Ascending aorta (tissue), 2 donors: ENCODE measurements around the gene SCAANT1. TPM values are rescaled to one million over a fixed set of nuclear protein-coding genes. Genes with fewer than 3 reads are reported as not detected.

ENCODE experiments used
- DNase-seq, 2 donors: peaks; one replicate each; pipeline ENCODE4 v3.0.0-alpha.2; 2019; ENCODE audit warnings: low spot score in 2 of 2
- H3K27ac ChIP-seq, 2 donors: fragments of 200-600 bp; sonication (generic); one replicate each; pipeline ENCODE4 v1.5.1; 2016 to 2017; ENCODE audit warnings: mild to moderate bottlenecking in 1 of 2
- H3K27me3 ChIP-seq: fragments of 200-600 bp; sonication (generic); one replicate; pipeline ENCODE4 v1.5.1; 2017
- H3K36me3 ChIP-seq, 2 donors: fragments of 200-600 bp; sonication (generic); one replicate each; pipeline ENCODE4 v1.5.1; 2016
- H3K4me1 ChIP-seq, 2 donors: fragments of 200-600 bp; sonication (generic); one replicate each; pipeline ENCODE4 v1.5.1; 2016 to 2017; ENCODE audit warnings: mild to moderate bottlenecking in 1 of 2
- H3K4me3 ChIP-seq, 2 donors: fragments of 200-600 bp; sonication (generic); one replicate each; pipeline ENCODE4 v1.5.1; 2016 to 2017; ENCODE audit warnings: mild to moderate bottlenecking in 1 of 2
- H3K9me3 ChIP-seq, 2 donors: fragments of 200-600 bp; sonication (generic); one replicate each; pipeline ENCODE4 v1.5.1; 2016
- CTCF ChIP-seq, 3 experiments: fragments of 200-600 bp in 2 of 3; fragments of 450-650 bp in 1 of 3; sonication (generic) in 2 of 3; IDR thresholded peaks; one replicate each; pipeline ENCODE4 v1.5.1; 2016 to 2019; ENCODE audit warnings: antibody characterized with exemption in 3 of 3, mild to moderate bottlenecking in 1 of 3, moderate library complexity in 1 of 3
- intact Hi-C: fragments of 100-400 bp; cut with DNase I; formaldehyde crosslinking; loops from one replicate; pipeline ENCODE4 v1.15.1; 2023
- total RNA-seq: library from RNA; depleted of rRNA; stranded (reverse); fragments of >200 nt; gene quantifications from one replicate; pipeline ENCODE4 v1.1.0, GENCODE V29; 2016

SCAANT1 gene
- total RNA-seq, 1 donor from 2014 or later = not detected

DNA sequence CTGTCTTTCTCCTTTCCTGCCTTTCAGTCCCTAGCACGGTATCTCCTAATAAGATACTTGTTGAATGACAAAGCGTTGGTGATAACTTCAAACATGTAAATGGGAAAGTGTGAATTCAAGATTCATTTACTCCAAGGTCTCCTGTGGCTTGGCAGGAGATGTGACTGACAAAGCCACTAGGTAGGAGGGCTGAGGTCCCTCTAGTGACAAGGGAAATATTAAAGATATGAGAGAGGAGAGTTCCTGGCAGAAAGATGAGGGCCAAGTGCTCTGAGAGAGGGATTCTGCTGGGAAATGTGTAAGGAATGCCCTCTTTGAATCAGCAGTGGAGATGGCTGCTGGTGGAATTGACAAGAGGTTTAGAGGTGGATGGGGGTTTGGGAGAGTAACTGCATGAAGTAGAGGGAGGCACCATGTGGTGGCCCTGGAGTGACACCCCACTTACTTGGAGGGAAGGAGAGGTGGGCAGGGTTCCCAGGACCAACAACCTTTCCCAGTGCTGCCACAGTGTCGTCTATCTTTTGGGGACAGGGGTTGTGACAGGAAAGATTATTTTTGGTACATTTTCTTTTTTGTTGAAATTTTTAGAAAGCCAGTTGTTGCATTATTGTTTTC is 43.0 kb upstream of the SCAANT1 start:
- H3K27me3 ChIP-seq = no peaks in the 10 kb centered on the region
- TF ChIP-seq CTCF (IDR thresholded peaks at IDR 0.05) = no peak
- no peak for DNase-seq
- intact Hi-C loops = no loop called here
- H3K4me1 ChIP-seq = peaks cover 0 to 15% of the 10 kb centered on the region in 2 donors
- no peaks in the 10 kb centered on the region for H3K9me3 ChIP-seq
- no peak overlapping the region for H3K27ac ChIP-seq
- peaks cover 6 to 11% of the 10 kb centered on the region in 2 donors for H3K36me3 ChIP-seq
- H3K4me3 ChIP-seq = no peak overlapping the region

DNA sequence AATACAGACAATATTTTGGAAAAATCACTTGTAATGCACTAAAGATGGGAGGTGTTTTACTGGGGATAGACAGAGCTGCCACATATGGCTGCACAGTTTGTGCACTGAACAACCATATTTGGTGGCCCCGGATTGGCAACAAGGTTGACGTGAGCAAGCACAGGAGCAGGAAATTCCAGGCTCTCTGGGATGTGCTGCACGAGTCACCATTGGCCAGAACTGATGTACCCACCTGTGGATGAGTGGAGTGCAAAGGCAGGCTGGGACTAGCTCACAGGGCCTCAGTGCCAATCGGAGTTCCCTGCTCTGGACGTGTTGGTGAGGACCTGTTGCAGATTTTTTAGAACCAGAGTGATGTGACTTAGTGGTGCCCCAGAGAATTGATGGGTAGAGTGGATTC is 42.0 kb upstream of the SCAANT1 start:
- Histone ChIP-seq H3K4me1 (peaks cover 0 to 9% of the 10 kb centered on the region in 2 donors), H3K27ac (no peak overlapping the region), H3K9me3 (no peaks in the 10 kb centered on the region), H3K27me3 (no peaks in the 10 kb centered on the region), H3K4me3 (no peak overlapping the region), H3K36me3 (peaks cover 6 to 11% of the 10 kb centered on the region in 2 donors)
- DNase-seq = no peak
- intact Hi-C loops = no loop called here
- no peak for TF ChIP-seq CTCF (IDR thresholded peaks at IDR 0.05)

DNA sequence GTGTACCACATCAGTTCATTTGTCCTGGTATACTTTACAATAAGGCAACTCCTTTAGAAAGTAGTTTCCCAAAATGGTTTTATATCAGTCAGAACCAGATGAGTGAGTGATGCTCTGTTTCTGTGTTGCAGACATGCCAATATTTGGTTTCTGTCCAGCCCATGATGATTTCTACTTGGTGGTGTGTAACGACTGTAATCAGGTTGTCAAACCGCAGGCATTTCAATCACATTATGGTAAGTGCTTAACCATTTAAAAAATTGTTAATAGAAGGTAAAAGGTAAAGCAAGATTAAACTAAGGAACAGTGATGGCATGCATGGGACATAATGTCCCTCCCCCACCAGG is 40.0 kb upstream of the SCAANT1 start:
- no peak for TF ChIP-seq CTCF (IDR thresholded peaks at IDR 0.05)
- H3K36me3 ChIP-seq = peaks cover 6 to 11% of the 10 kb centered on the region in 2 donors
- no peak overlapping the region for H3K27ac ChIP-seq
- no peaks in the 10 kb centered on the region for H3K4me1 ChIP-seq
- H3K9me3 ChIP-seq = no peaks in the 10 kb centered on the region
- H3K27me3 ChIP-seq = no peaks in the 10 kb centered on the region
- intact Hi-C loops = no loop called here
- DNase-seq = no peak
- no peak overlapping the region for H3K4me3 ChIP-seq

- DNase-seq = no peak
- Histone ChIP-seq H3K4me1 (no peaks in the 10 kb centered on the region), H3K9me3 (no peaks in the 10 kb centered on the region), H3K36me3 (peaks cover 6 to 11% of the 10 kb centered on the region in 2 donors), H3K4me3 (no peak overlapping the region), H3K27me3 (no peaks in the 10 kb centered on the region), H3K27ac (no peak overlapping the region)
- intact Hi-C loops = no loop called here
- TF ChIP-seq CTCF (IDR thresholded peaks at IDR 0.05) = no peak
These were observed 39.5 kb upstream of the SCAANT1 start for GRCh38 chr3:63951492-63952247.

GRCh38 chr3:63950698-63951097 is 38.5 kb upstream of the SCAANT1 start:
- Histone ChIP-seq H3K27ac (no peak overlapping the region), H3K27me3 (no peaks in the 10 kb centered on the region), H3K4me3 (no peak overlapping the region), H3K4me1 (no peaks in the 10 kb centered on the region), H3K9me3 (no peaks in the 10 kb centered on the region), H3K36me3 (peaks cover 6 to 11% of the 10 kb centered on the region in 2 donors)
- TF ChIP-seq CTCF (IDR thresholded peaks at IDR 0.05) = no peak
- intact Hi-C loops = no loop called here
- DNase-seq = no peak
